ENCODE measurements around the gene CRAMP1. TPM values are rescaled to one million over a fixed set of nuclear protein-coding genes. Genes with fewer than 3 reads are reported as not detected.
A peak's percentile ranks its signal among the peaks of the same experiment; 100 is the strongest.

The CRAMP1 gene
- total and polyA plus RNA-seq, 5 donors = 7.1 to 18.4 (median 13.2) TPM

DNA sequence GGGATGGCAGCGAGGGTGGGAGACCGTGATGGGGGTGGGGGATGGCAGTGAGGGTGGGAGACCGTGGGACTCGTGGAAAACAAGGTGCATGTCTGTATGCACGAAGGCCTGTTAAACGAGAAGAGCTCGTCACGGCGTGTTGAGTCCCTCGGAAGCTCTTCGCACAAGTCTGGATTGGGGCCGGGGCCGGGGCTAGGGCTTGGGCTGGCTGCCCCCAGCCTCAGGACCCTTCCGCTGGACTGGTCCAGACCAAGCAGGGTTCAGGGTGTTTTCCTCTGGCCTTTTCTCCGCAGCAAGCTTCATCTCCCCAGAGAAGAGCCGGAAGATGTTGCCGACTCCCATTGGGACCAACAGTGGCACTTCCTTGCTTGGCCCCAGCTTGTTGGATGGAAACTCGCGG, 58.2 kb downstream of the CRAMP1 start:
- intact Hi-C loops (cut with DNase I) = no loop called here
- ATAC-seq = no peak
- WGBS = 95% methylated on average over 19 of the region's 19 CpGs

DNA sequence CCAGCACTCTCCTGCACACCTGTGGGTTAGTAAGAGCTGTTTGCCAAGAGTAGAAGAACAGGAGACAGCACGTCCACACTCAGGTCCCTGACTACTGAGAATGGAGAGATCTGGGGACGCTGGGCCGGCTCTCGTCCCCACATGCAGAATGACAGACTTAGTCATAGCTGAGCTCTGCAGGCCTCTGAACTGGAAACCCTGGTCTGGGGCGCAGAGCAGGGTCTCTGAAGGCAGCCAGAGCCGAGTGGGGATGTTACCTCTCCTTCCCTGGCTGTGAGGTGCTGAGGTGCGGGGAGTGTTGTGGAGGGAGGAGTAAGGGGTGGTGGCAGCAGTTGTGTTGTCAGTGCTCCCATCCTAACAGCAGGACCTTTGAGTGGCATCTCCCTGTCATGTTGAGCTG, 58.7 kb downstream of the CRAMP1 start:
- H3K4me3 ChIP-seq (ENCODE audit: low read length) = no peak overlapping the region
- DNase-seq (no peak), ATAC-seq (no peak)
- no peaks in the 10 kb centered on the region for H3K4me1 ChIP-seq (ENCODE audit: control insufficient read depth, insufficient read depth, low read length)
- no peaks in the 10 kb centered on the region for H3K9me3 ChIP-seq (ENCODE audit: control insufficient read depth, low read length)
- H3K27ac ChIP-seq (ENCODE audit: low read length) = no peak overlapping the region
- no peaks in the 10 kb centered on the region for H3K27me3 ChIP-seq (ENCODE audit: control insufficient read depth, insufficient read depth)
- 95% methylated on average over 7 of the region's 7 CpGs for WGBS
- intact Hi-C loops (cut with DNase I) = no loop called here

More for the DNA sequence above, 58.2 kb downstream of the CRAMP1 start:
- DNase-seq = peak in 1 of 3 donors; percentile 33
- Histone ChIP-seq H3K9me3 (ENCODE audit: control insufficient read depth, low read length) (no peaks in the 10 kb centered on the region), H3K27ac (ENCODE audit: low read length) (no peak overlapping the region), H3K4me1 (ENCODE audit: control insufficient read depth, insufficient read depth, low read length) (no peaks in the 10 kb centered on the region), H3K4me3 (ENCODE audit: low read length) (no peak overlapping the region), H3K27me3 (ENCODE audit: control insufficient read depth, insufficient read depth) (no peaks in the 10 kb centered on the region)

DNA sequence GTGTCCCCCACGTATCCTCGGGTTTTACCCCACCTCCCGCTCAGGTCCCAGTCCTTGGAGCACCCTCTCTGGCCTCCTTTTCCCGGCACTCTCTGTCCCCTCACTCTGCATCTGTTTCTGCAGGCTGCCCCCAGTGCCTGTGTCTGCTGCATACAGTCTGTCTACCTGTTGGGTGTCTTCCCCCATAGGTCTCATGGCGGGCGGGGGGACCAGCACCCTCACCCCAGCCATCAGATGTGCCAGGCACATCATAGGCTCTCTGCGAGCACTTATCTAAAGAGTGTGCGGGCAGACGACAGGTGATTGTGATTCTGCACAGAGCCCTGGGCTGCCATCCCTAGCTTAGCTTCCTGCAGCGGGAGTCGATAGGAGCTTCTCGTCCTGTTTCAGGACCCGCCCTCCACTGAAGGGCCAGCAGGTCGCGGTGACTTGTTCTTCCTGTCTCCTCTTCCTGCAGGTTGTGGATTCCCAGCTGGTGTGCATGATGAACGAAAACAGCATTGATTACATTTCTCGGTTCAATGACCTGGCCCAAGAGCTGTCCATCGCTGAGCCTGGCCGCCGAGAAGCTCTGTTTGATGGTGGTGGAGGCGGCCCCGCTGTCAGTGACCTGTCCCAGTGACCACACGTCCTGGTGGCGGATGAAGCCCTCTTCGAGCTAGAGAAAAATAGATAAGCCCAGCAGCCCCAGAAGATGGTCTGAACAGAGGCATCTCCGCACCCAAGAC, 61.4 kb downstream of the CRAMP1 start:
- no peak overlapping the region for H3K4me3 ChIP-seq (ENCODE audit: low read length)
- ATAC-seq = no peak
- peak in 1 of 3 donors; percentile 19 for DNase-seq
- H3K9me3 ChIP-seq (ENCODE audit: control insufficient read depth, low read length) = no peaks in the 10 kb centered on the region
- H3K4me1 ChIP-seq (ENCODE audit: control insufficient read depth, insufficient read depth, low read length) = no peaks in the 10 kb centered on the region
- 76% methylated on average over 26 of the region's 26 CpGs for WGBS
- no peaks in the 10 kb centered on the region for H3K27me3 ChIP-seq (ENCODE audit: control insufficient read depth, insufficient read depth)
- intact Hi-C loops (cut with DNase I) = no loop called here
- H3K27ac ChIP-seq (ENCODE audit: low read length) = no peak overlapping the region

DNA sequence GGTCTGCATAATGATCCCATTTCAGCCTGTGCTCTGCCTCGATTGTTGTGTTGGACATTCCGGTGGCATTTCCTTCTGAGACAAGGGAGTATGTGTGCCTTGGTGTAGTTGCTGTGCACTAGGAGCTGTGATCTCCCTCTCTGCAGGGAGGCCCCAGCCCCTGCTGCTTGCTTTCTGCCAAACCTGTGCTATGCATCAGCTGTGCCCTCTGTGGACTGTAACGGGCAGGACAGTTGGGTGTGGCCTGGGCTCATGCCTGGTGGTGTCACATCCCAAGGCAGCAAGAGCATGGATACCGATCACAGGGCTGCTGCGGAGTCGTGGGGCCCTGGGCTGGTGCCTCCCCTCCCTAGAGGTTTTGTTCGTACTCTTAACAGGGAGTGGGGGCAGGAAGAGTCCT, 62.1 kb downstream of the CRAMP1 start:
- Histone ChIP-seq H3K4me1 (ENCODE audit: control insufficient read depth, insufficient read depth, low read length) (no peaks in the 10 kb centered on the region), H3K27ac (ENCODE audit: low read length) (no peak overlapping the region), H3K27me3 (ENCODE audit: control insufficient read depth, insufficient read depth) (no peaks in the 10 kb centered on the region), H3K9me3 (ENCODE audit: control insufficient read depth, low read length) (no peaks in the 10 kb centered on the region), H3K4me3 (ENCODE audit: low read length) (no peak overlapping the region)
- WGBS = 72% methylated on average over 7 of the region's 7 CpGs
- intact Hi-C loops (cut with DNase I) = no loop called here
- DNase-seq = no peak
- no peak for ATAC-seq

DNA sequence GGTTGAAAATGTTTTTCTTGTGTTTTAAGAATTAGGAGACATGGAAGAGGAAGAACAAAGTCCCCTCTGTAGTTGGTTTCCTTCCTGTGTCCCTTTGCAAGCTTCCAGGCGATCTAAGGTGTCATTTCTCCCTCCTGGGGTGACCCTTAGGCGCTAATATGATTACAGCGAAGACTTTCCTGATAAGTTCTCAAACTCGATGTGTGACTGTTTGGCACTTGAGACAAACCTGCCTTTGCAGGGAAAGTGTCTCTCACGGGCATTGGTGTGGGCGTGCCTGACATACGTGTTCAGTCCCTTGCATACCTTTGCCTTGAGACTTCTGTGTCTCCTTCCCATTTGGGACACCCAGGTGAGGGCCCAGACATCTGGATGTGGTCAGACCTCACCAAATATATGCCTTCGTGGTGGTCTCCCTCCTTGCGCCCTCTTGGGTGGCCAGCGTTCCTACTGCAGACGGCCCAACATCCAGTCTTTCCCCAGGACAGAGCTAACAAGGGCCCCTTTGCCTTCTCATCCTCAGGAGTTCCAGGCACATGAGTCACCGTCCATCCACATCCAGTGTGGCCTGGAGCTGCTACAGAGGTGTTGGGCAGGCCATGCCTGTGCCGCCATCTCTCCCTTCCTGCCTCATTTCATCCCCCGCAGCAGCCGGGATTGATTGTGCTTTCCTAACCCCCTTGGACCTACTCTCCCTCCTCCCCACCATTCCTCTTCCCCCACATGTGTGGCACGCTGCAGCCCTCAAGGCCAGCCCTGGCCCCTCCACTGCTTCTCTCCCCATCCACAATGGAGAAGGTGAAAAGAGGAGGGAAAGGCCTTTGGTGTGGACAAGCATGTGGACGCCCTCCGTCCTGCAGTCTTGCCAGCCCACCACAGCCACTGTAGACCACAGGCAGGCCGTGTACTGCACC, 62.8 kb downstream of the CRAMP1 start:
- intact Hi-C loops (cut with DNase I) = no loop called here
- Histone ChIP-seq H3K4me3 (ENCODE audit: low read length) (no peak overlapping the region), H3K4me1 (ENCODE audit: control insufficient read depth, insufficient read depth, low read length) (no peaks in the 10 kb centered on the region), H3K27ac (ENCODE audit: low read length) (no peak overlapping the region), H3K9me3 (ENCODE audit: control insufficient read depth, low read length) (no peaks in the 10 kb centered on the region), H3K27me3 (ENCODE audit: control insufficient read depth, insufficient read depth) (no peaks in the 10 kb centered on the region)
- 82% methylated on average over 19 of the region's 19 CpGs for WGBS
- ATAC-seq (no peak), DNase-seq (peak in 1 of 3 donors; percentile 33)

DNA sequence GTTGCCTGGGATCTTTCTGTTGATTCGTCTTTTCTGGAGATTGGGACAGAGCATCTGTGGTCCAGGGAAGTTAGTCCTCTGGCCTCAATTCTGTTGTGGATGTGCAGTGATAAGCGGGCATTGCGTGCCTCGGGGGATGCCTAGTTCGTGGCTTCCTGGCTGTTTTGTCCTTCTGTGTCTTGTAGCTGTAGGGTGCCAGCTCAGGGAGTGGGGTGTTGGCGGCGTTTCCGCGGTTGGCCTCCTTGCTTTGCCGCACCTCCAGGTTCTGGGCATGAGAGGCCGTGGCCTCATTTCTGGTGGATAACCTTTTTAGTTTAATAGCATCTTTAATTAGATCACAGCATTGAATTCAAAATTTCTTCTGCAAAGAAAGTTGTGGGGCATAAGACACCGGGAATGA, 64.5 kb downstream of the CRAMP1 start:
- H3K4me3 ChIP-seq (ENCODE audit: low read length) = no peak overlapping the region
- no peak overlapping the region for H3K27ac ChIP-seq (ENCODE audit: low read length)
- H3K27me3 ChIP-seq (ENCODE audit: control insufficient read depth, insufficient read depth) = no peaks in the 10 kb centered on the region
- intact Hi-C loops (cut with DNase I) = no loop called here
- no peaks in the 10 kb centered on the region for H3K9me3 ChIP-seq (ENCODE audit: control insufficient read depth, low read length)
- 90% methylated on average over 12 of the region's 12 CpGs for WGBS
- ATAC-seq (no peak), DNase-seq (no peak)
- H3K4me1 ChIP-seq (ENCODE audit: control insufficient read depth, insufficient read depth, low read length) = no peaks in the 10 kb centered on the region

DNA sequence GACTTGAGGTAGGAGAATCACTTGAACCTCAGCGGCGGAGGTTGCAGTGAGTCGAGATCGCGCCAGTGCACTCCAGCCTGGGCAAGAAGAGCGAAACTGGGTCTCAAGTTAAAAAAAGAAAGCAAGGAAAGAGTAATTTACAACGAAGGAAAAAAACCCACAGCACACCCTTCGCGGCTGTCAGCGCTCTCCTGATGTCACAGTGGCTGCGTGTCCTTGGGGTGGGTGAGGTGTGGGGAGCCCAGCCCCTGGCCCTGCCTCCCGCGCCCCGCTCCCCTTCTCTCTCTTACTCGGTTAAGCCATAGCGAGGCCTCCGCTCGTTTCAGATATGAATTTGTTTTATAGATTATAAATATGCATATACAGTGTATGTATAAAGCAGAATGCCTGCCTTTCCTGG, 65.2 kb downstream of the CRAMP1 start:
- Histone ChIP-seq H3K27ac (ENCODE audit: low read length) (no peak overlapping the region), H3K27me3 (ENCODE audit: control insufficient read depth, insufficient read depth) (no peaks in the 10 kb centered on the region), H3K9me3 (ENCODE audit: control insufficient read depth, low read length) (no peaks in the 10 kb centered on the region), H3K4me1 (ENCODE audit: control insufficient read depth, insufficient read depth, low read length) (no peaks in the 10 kb centered on the region), H3K4me3 (ENCODE audit: low read length) (no peak overlapping the region)
- intact Hi-C loops (cut with DNase I) = no loop called here
- WGBS = 89% methylated on average over 18 of the region's 18 CpGs
- no peak for DNase-seq
- no peak for ATAC-seq

DNA sequence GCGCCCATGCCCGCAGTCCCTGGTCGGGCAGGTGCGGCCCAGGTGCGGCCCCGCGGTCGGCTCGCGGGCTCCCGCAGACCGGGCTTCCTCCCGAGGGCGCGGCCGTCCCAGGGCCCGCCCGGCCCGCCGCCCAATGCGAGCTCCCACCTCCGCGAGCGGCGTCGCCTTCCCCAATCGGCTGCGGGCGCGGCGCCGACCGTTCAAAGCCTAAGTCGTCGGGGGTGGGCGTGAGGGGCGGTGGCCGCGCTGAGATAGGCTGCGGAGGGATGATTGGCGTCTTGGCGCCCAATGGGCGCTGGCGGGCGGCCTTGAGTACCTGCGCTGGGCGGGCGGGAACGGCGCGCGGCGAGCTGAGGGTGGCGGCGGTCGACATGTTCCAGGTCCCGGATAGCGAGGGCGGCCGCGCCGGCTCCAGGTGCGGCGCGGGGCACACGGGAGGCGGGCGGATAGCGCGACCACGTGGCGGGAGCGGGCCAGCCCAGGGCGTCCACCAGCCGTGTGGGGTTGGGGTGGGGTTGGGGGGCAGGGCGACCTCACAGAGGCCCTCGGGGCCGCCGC, 65.9 kb downstream of the CRAMP1 start, which contains the start of gene JPT2:
Gene JPT2 (plus strand): TSS at position 338 of the 558 bp plus-strand sequence. CDS start 34 bp downstream, at position 372.
- ATAC-seq (peak; percentile 98), DNase-seq (peak; percentile 98 to 100 (median 98))
- Histone ChIP-seq H3K9me3 (ENCODE audit: control insufficient read depth, low read length) (no peaks in the 10 kb centered on the region), H3K4me3 (ENCODE audit: low read length) (peak within 1 kb of the TSS; percentile 81), H3K27me3 (ENCODE audit: control insufficient read depth, insufficient read depth) (no peaks in the 10 kb centered on the region), H3K4me1 (ENCODE audit: control insufficient read depth, insufficient read depth, low read length) (no peaks in the 10 kb centered on the region), H3K27ac (ENCODE audit: low read length) (no peak within 1 kb of the TSS)
- intact Hi-C loops (cut with DNase I) = no loop called here
- WGBS = under 1% methylated on average over 79 of the region's 79 CpGs

DNA sequence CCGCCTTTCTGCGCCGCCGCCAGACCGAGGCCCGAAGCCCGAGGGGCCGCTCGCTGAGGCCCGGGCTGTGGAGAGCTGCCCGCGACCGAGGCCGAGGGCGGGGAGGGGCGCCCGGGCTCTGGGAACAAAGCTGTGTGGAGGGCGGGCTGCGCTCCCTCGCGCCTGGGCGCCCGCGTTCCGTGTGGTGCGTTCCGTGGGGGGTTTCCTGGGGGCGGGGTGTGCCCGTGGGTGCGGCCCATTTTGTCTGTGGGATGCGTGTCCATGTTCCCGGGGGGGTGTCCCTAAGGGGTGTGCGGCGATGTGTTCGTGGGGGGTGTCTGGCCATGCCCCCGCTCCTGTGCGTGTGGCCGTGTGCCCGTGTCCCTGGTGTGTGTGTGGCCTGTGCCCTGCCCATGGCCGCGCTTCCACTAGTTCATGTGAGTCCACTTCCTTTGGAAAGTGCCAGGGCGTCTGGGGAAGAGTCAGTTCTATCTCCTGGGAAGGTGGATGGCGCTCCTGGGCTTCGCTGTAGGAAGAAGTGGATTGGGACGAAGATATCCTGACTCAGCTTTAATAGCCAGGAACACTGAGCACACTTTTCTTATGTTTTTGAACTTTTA, 66.4 kb downstream of the CRAMP1 start:
- intact Hi-C loops (cut with DNase I) = no loop called here
- DNase-seq (peak; percentile 37 to 74 (median 72)), ATAC-seq (peak; percentile 25 to 42)
- H3K4me1 ChIP-seq (ENCODE audit: control insufficient read depth, insufficient read depth, low read length) = no peaks in the 10 kb centered on the region
- under 1% methylated on average over 45 of the region's 45 CpGs for WGBS
- H3K9me3 ChIP-seq (ENCODE audit: control insufficient read depth, low read length) = no peaks in the 10 kb centered on the region
- H3K27me3 ChIP-seq (ENCODE audit: control insufficient read depth, insufficient read depth) = no peaks in the 10 kb centered on the region
- H3K27ac ChIP-seq (ENCODE audit: low read length) = no peak overlapping the region
- peak overlapping the region; percentile 81 for H3K4me3 ChIP-seq (ENCODE audit: low read length)

DNA sequence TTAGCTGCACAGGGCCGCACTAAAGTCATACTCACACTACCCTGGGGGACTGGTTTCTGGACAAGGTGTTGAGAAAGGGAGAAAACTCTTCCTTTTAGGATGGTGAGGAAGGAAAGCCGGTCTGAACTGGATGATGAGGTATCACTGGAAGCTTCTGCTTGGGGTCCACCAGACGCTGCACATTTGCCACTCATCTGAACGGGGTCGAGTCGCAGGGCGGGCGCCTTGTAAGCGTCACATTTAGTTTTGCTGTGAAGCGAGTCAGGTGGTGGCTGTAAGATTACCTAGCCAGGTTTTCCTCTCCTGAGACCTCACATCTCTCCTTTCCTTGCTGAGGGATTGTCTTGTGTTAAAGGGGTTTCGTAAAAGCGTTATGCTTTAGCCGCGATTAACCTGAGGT, 68.2 kb downstream of the CRAMP1 start:
- no peaks in the 10 kb centered on the region for H3K27me3 ChIP-seq (ENCODE audit: control insufficient read depth, insufficient read depth)
- intact Hi-C loops (cut with DNase I) = no loop called here
- WGBS = 92% methylated on average over 14 of the region's 14 CpGs
- no peak overlapping the region for H3K27ac ChIP-seq (ENCODE audit: low read length)
- H3K9me3 ChIP-seq (ENCODE audit: control insufficient read depth, low read length) = no peaks in the 10 kb centered on the region
- H3K4me1 ChIP-seq (ENCODE audit: control insufficient read depth, insufficient read depth, low read length) = no peaks in the 10 kb centered on the region
- H3K4me3 ChIP-seq (ENCODE audit: low read length) = no peak overlapping the region
- ATAC-seq (no peak), DNase-seq (no peak)
